DND-41 (cell line): Measurements from ENCODE around the gene HAUS5.

Source experiments
- ATAC-seq: fragments of 200-7000 bp; cut with Tn5 transposase; 3 replicates; pipeline ENCODE4 v1.9.1; 2021; ENCODE audit warnings: low read depth; ENCODE audit not compliant: insufficient read depth
- DNase-seq: peaks from one replicate; pipeline ENCODE4 v3.0.0-alpha.2; 2020
- H2AFZ ChIP-seq: 2 replicates; pipeline ENCODE4 v1.6.0; 2012; ENCODE audit warnings: low read depth, low read length
- H3K27ac ChIP-seq: 2 replicates; pipeline ENCODE4 v1.5.1; 2012; ENCODE audit warnings: low read length, inconsistent platforms
- H3K27me3 ChIP-seq: fragments of 200-600 bp; sonication (generic); 2 replicates; pipeline ENCODE4 v1.6.0; 2012; ENCODE audit warnings: low read length, mild to moderate bottlenecking, inconsistent platforms; ENCODE audit not compliant: insufficient read depth, poor library complexity
- H3K36me3 ChIP-seq: 2 replicates; pipeline ENCODE4 v1.5.1; 2012; ENCODE audit warnings: low read length, inconsistent platforms; ENCODE audit not compliant: insufficient read depth
- H3K4me1 ChIP-seq: 2 replicates; pipeline ENCODE4 v1.5.1; 2012; ENCODE audit warnings: mild to moderate bottlenecking, low read length; ENCODE audit not compliant: insufficient read depth
- H3K4me2 ChIP-seq: 2 replicates; pipeline ENCODE4 v1.6.0; 2012; ENCODE audit warnings: mild to moderate bottlenecking, moderate library complexity, low read length, inconsistent platforms; ENCODE audit not compliant: insufficient read depth
- H3K4me3 ChIP-seq, 2 experiments: fragments of 200-600 bp in 1 of 2; shearing (Covaris generic) in 1 of 2; 2 replicates each; pipeline ENCODE4 v1.5.1; 2012 to 2016; ENCODE audit warnings: inconsistent platforms in 2 of 2, low read length in 2 of 2, mild to moderate bottlenecking in 2 of 2, low read depth in 1 of 2, moderate library complexity in 1 of 2
- H3K79me2 ChIP-seq: 2 replicates; pipeline ENCODE4 v1.6.0; 2012; ENCODE audit warnings: low read length, inconsistent platforms; ENCODE audit not compliant: insufficient read depth
- H3K9ac ChIP-seq: 2 replicates; pipeline ENCODE4 v1.6.0; 2012; ENCODE audit warnings: low read depth, mild to moderate bottlenecking, inconsistent platforms, low read length, moderate library complexity
- H3K9me3 ChIP-seq: 2 replicates; pipeline ENCODE4 v1.5.1; 2012; ENCODE audit warnings: low read length, moderate library complexity, mild to moderate bottlenecking, inconsistent platforms; ENCODE audit not compliant: insufficient read depth, severe bottlenecking
- H4K20me1 ChIP-seq: 2 replicates; pipeline ENCODE4 v1.6.0; 2012; ENCODE audit warnings: low read length; ENCODE audit not compliant: insufficient read depth
- CTCF ChIP-seq: IDR thresholded peaks from 2 replicates; pipeline ENCODE4 v1.5.1; 2012; ENCODE audit warnings: borderline replicate concordance, low read length, moderate library complexity, mild to moderate bottlenecking; ENCODE audit not compliant: poor library complexity, severe bottlenecking; ENCODE audit errors: extremely low read depth
- EZH2 ChIP-seq: IDR thresholded peaks from 3 replicates; pipeline ENCODE4 v1.6.1; 2012; ENCODE audit warnings: borderline replicate concordance, low read depth, mild to moderate bottlenecking, moderate library complexity, low read length, inconsistent platforms; ENCODE audit not compliant: severe bottlenecking

The HAUS5 gene

GRCh38 chr19:35628264-35628564, 15.7 kb downstream of the HAUS5 start:
- Histone ChIP-seq H3K36me3 (peaks cover 31% of the 10 kb centered on the region), H4K20me1 (no peaks in the 10 kb centered on the region), H3K27me3 (no peaks in the 10 kb centered on the region), H3K4me1 (peaks cover 27% of the 10 kb centered on the region), H2AFZ (peak overlapping the region; percentile 72), H3K4me3 (peak overlapping the region; percentile 51 to 81), H3K4me2 (peak overlapping the region; percentile 73), H3K27ac (peak overlapping the region; percentile 81), H3K79me2 (peaks cover 13% of the 10 kb centered on the region), H3K9ac (peak overlapping the region; percentile 71), H3K9me3 (no peaks in the 10 kb centered on the region)
- TF ChIP-seq CTCF (no peak), EZH2 (no peak)
- ATAC-seq (no peak; the same call in 2 of the 3 replicates), DNase-seq (no peak)

- no peaks in the 10 kb centered on the region; the same call in 1 of the 2 replicates for H4K20me1 ChIP-seq
- H3K4me2 ChIP-seq, result peak within 1 kb of the TSS; percentile 91
- H3K4me3 ChIP-seq, result peak within 1 kb of the TSS; percentile 81 to 86
- peaks cover 13% of the 10 kb centered on the region for H3K79me2 ChIP-seq
- no peaks in the 10 kb centered on the region for H3K27me3 ChIP-seq
- peak within 1 kb of the TSS; percentile 77 for H3K9ac ChIP-seq
- H3K4me1 ChIP-seq, result peaks cover 27% of the 10 kb centered on the region
- no peak for TF ChIP-seq EZH2
- ATAC-seq, result peak; percentile 100
- peak; percentile 99 for DNase-seq
- H2AFZ ChIP-seq, result peak within 1 kb of the TSS; percentile 72
- H3K36me3 ChIP-seq, result peaks cover 36% of the 10 kb centered on the region
- no peaks in the 10 kb centered on the region for H3K9me3 ChIP-seq
- H3K27ac ChIP-seq, result peak within 1 kb of the TSS; percentile 81
Measured at GRCh38 chr19:35628565-35629331, 16.2 kb downstream of the HAUS5 start, which contains the start of gene RBM42. Gene RBM42 (plus strand): TSS chr19:35629036. CDS start chr19:35629154, 118 bp downstream.

GRCh38 chr19:35629332-35629633, 16.7 kb downstream of the HAUS5 start:
- no peak for DNase-seq
- no peak for TF ChIP-seq EZH2
- no peak for TF ChIP-seq CTCF
- peak overlapping the region; percentile 59 for H2AFZ ChIP-seq
- H3K9me3 ChIP-seq, result no peaks in the 10 kb centered on the region
- ATAC-seq, result no peak
- H3K4me1 ChIP-seq, result peaks cover 27% of the 10 kb centered on the region
- H3K27ac ChIP-seq, result peak overlapping the region; percentile 70
- no peaks in the 10 kb centered on the region for H3K27me3 ChIP-seq
- H3K4me2 ChIP-seq, result peak overlapping the region; percentile 91
- peaks cover 41% of the 10 kb centered on the region for H3K36me3 ChIP-seq
- H4K20me1 ChIP-seq, result no peaks in the 10 kb centered on the region; the same call in 1 of the 2 replicates
- peak overlapping the region; percentile 81 to 86 for H3K4me3 ChIP-seq
- peak overlapping the region; percentile 77 for H3K9ac ChIP-seq
- peaks cover 13% of the 10 kb centered on the region for H3K79me2 ChIP-seq

- H3K9ac ChIP-seq, result no peak overlapping the region
- no peak for ATAC-seq
- H3K9me3 ChIP-seq, result no peaks in the 10 kb centered on the region
- no peak overlapping the region for H2AFZ ChIP-seq
- no peak for TF ChIP-seq EZH2
- TF ChIP-seq CTCF, result no peak
- no peaks in the 10 kb centered on the region; the same call in 1 of the 2 replicates for H4K20me1 ChIP-seq
- peaks cover 13% of the 10 kb centered on the region for H3K79me2 ChIP-seq
- H3K27me3 ChIP-seq, result no peaks in the 10 kb centered on the region
- H3K4me2 ChIP-seq, result no peak overlapping the region
- H3K4me1 ChIP-seq, result peaks cover 18% of the 10 kb centered on the region
- H3K36me3 ChIP-seq, result peaks cover 80% of the 10 kb centered on the region
- DNase-seq, result no peak
- H3K4me3 ChIP-seq, result no peak overlapping the region
- H3K27ac ChIP-seq, result no peak overlapping the region
Measured at GRCh38 chr19:35633727-35634440, 21.3 kb downstream of the HAUS5 start.
